Measurements from ENCODE around the gene MED20. TPM values are rescaled to one million over a fixed set of nuclear protein-coding genes. Genes with fewer than 3 reads are reported as not detected.

Gene MED20
- polyA plus RNA-seq, 1 donor (not counting 4 experiments of a cell fraction or from before 2014, with no cell fraction given) = 37.5 TPM

- TF ChIP-seq, protein P1, sequence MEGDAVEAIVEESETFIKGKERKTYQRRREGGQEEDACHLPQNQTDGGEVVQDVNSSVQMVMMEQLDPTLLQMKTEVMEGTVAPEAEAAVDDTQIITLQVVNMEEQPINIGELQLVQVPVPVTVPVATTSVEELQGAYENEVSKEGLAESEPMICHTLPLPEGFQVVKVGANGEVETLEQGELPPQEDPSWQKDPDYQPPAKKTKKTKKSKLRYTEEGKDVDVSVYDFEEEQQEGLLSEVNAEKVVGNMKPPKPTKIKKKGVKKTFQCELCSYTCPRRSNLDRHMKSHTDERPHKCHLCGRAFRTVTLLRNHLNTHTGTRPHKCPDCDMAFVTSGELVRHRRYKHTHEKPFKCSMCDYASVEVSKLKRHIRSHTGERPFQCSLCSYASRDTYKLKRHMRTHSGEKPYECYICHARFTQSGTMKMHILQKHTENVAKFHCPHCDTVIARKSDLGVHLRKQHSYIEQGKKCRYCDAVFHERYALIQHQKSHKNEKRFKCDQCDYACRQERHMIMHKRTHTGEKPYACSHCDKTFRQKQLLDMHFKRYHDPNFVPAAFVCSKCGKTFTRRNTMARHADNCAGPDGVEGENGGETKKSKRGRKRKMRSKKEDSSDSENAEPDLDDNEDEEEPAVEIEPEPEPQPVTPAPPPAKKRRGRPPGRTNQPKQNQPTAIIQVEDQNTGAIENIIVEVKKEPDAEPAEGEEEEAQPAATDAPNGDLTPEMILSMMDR (optimal IDR thresholded peaks at IDR 0.05 in 1 of 3, IDR thresholded peaks at IDR 0.05 in 1 of 3, conservative IDR thresholded peaks at IDR 0.05 in 1 of 3; ENCODE audit: extremely low read depth in 1 of 3, insufficient read depth in 2 of 3, low read length in 3 of 3) = no peak
- TF ChIP-seq EZH2 (IDR thresholded peaks at IDR 0.05; ENCODE audit: low read length) = no peak
- peaks cover 0 to 3% of the 10 kb centered on the region in 2 experiments for H3K36me3 ChIP-seq (ENCODE audit: control insufficient read depth in 2 of 2, extremely low read depth in 1 of 2, insufficient read depth in 2 of 2, low read length in 2 of 2)
These were observed 26.3 kb downstream of the MED20 start for GRCh38 chr6:41894366-41895299.

GRCh38 chr6:41892921-41893564, 27.9 kb downstream of the MED20 start:
- DNase-seq (ENCODE audit: low read depth, low spot score) = no peak
- no peak overlapping the region for H3K4me2 ChIP-seq (ENCODE audit: control insufficient read depth, extremely low read depth, insufficient read depth, low read depth, low read length)
- no peak for FAIRE-seq

More at GRCh38 chr6:41894366-41895299, 26.3 kb downstream of the MED20 start:
- Histone ChIP-seq H2AFZ (ENCODE audit: control insufficient read depth, low read length) (peak overlapping the region; percentile 78), H3K9me3 (ENCODE audit: control insufficient read depth, low read depth, low read length) (no peaks in the 10 kb centered on the region), H3K79me2 (ENCODE audit: control insufficient read depth, insufficient read depth, low read length) (no peaks in the 10 kb centered on the region), H3K27ac (ENCODE audit: control insufficient read depth, insufficient read depth, low read length) (no peak overlapping the region), H3K27me3 (ENCODE audit: control insufficient read depth, extremely low read depth, insufficient read depth, low read length) (no peaks in the 10 kb centered on the region), H3K4me2 (ENCODE audit: control insufficient read depth, extremely low read depth, insufficient read depth, low read depth, low read length) (peak overlapping the region; percentile 95), H3K4me1 (ENCODE audit: control insufficient read depth, extremely low read depth, insufficient read depth, low read length) (peaks cover 14% of the 10 kb centered on the region), H3K9me1 (ENCODE audit: control insufficient read depth, extremely low read depth, insufficient read depth, low read length) (no peaks in the 10 kb centered on the region), H3K4me3 (ENCODE audit: control insufficient read depth in 2 of 3, extremely low read depth in 1 of 3, insufficient read depth in 2 of 3, low read depth in 1 of 3, low read length in 3 of 3) (peak overlapping the region; percentile 70 to 94 (median 78)), H4K20me1 (ENCODE audit: control insufficient read depth, extremely low read depth, insufficient read depth, low read length) (no peaks in the 10 kb centered on the region), H3K9ac (ENCODE audit: control insufficient read depth, extremely low read depth, insufficient read depth, low read length) (peak overlapping the region; percentile 64)
- DNase-seq (ENCODE audit: low read depth, low spot score) (no peak), FAIRE-seq (no peak)
- dilution Hi-C loops (cut with MboI; ENCODE audit: extremely low pct_ligation_motif_present, low sequenced_read_pairs) = no loop called here

More at GRCh38 chr6:41892921-41893564, 27.9 kb downstream of the MED20 start:
- TF ChIP-seq, protein P1 (optimal IDR thresholded peaks at IDR 0.05 in 1 of 3, IDR thresholded peaks at IDR 0.05 in 1 of 3, conservative IDR thresholded peaks at IDR 0.05 in 1 of 3; ENCODE audit: extremely low read depth in 1 of 3, insufficient read depth in 2 of 3, low read length in 3 of 3) = no peak
- no peak for TF ChIP-seq EZH2 (IDR thresholded peaks at IDR 0.05; ENCODE audit: low read length)
- Histone ChIP-seq H2AFZ (ENCODE audit: control insufficient read depth, low read length) (no peak overlapping the region), H3K79me2 (ENCODE audit: control insufficient read depth, insufficient read depth, low read length) (no peaks in the 10 kb centered on the region), H3K36me3 (ENCODE audit: control insufficient read depth in 2 of 2, extremely low read depth in 1 of 2, insufficient read depth in 2 of 2, low read length in 2 of 2) (peaks cover 3 to 4% of the 10 kb centered on the region in 2 experiments), H4K20me1 (ENCODE audit: control insufficient read depth, extremely low read depth, insufficient read depth, low read length) (no peaks in the 10 kb centered on the region), H3K4me3 (ENCODE audit: control insufficient read depth in 2 of 3, extremely low read depth in 1 of 3, insufficient read depth in 2 of 3, low read depth in 1 of 3, low read length in 3 of 3) (no peak overlapping the region), H3K27ac (ENCODE audit: control insufficient read depth, insufficient read depth, low read length) (no peak overlapping the region), H3K4me1 (ENCODE audit: control insufficient read depth, extremely low read depth, insufficient read depth, low read length) (peaks cover 14% of the 10 kb centered on the region), H3K9me3 (ENCODE audit: control insufficient read depth, low read depth, low read length) (no peaks in the 10 kb centered on the region), H3K9ac (ENCODE audit: control insufficient read depth, extremely low read depth, insufficient read depth, low read length) (no peak overlapping the region), H3K9me1 (ENCODE audit: control insufficient read depth, extremely low read depth, insufficient read depth, low read length) (no peaks in the 10 kb centered on the region), H3K27me3 (ENCODE audit: control insufficient read depth, extremely low read depth, insufficient read depth, low read length) (no peaks in the 10 kb centered on the region)
- dilution Hi-C loops (cut with MboI; ENCODE audit: extremely low pct_ligation_motif_present, low sequenced_read_pairs) = no loop called here
